Measurements from ENCODE around the gene PRDX1.

Gene PRDX1

DNA sequence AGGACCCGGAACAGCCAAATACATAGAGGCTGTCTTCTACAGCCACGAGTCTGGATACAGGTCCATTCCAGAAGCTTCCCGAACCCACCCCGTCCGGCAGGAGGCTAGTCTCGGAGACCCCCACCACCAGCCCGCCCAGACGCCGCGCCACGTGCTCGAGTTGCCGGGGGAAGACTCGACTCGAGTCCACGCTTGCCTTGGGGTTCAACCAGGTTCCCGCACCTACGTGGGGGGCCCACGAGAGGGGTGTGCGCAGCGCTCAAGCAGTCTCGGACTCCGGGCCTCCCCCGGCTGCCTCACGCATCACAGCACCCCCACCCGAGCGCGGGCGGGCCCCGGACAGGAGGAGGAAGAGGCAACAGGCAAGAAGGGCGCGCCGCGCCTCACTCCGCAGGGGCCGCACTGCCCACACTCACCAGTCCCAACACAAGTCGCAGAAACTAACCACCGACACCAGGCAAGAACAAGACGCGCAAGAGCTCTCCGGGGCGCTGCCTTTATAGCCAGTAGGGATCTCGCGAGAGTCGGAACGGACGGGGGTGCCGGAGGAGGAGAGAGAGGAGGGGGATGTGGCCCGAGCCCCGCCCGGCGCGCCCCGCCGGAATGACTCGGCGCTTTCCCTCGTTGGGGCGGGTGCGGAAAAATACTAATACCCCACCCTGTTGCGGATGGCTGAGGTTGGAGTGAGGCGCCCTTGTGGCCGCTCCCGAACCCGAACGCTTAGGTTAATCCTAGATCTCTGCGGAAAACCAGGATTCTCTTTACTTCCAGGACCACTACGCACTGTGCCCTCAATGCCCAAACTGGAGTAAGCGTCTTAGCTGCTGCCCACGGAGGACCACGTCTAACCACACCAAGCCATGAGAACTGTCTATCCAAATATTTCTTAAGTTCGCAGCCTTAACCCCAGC is at the start of gene PRDX1:
PRDX1 (minus strand) TSS at position 472 of the 911 bp plus-strand sequence. CDS start 2,841 bp downstream, outside the sequence.
- peak; percentile 96 for DNase-seq (ENCODE audit: low read depth in 2 of 2)

DNA sequence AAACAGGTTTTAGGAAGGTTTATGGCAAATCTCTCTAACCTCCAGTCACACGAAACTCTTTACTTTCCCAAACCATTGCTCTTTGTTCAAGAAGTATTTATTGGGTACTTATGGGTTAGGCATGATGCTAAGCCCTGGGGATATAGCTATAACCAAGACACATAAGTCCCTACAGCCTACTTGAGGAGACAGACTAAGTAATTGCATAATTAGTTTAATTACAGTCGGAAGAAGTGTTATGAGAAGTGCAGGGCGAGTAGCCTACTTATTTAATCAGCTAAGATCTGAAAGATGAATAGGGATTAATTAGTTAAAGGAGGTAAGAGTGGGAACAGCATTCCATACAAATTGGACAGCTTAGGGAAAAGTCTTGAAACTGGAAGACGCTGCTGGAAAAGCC is 48.9 kb upstream of the PRDX1 start:
- no peak for DNase-seq (ENCODE audit: low read depth in 2 of 2)

DNA sequence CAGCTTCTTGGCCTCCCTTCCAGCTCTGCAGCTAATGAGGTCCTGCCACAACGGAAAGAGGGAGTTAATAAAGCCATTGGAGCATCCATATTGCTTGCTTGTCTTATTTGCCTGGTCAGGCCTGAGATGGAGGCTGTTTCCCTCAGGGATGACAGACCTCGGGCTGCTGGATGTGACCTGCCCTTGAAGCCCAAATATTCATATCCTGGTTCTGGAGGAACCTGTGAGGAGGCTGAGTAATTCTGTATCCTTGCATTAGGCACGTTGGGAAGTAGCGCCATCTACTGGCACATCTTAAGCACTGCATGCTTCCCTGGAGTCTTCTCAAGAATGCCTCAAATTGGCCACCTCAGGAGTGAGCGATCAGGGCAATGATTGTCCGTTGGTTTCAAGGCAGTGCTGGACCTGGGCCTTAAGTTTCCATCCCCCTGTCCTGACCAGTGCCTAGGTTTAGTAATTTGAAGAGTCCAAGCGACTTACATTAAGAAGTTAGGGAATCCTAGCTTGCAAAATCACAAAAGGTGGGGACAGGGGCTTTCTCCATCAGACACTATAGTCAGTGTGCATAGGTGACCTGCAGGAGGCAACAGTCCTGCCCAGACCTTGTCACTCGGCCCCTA is 48.4 kb upstream of the PRDX1 start:
- peak; percentile 43 to 54 for DNase-seq (ENCODE audit: low read depth in 2 of 2)

DNA sequence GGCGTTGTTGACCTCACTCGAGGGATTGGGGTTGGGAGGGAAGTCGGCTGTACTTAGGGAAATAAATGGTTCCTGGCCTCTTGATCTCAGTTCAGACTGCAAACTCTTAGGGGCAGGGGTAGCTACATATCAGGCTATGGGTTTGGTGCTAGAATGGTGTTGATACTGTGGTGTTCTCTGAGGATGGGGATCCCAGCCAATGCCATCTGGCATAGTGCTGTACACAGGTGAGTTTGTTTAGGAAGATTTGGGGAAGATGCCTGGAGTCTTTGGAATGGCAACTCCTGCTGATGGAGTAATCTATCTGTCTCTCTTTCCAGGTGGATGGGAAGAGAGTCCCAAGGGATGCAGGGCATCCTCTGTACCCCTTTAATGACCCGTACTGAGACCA is 47.9 kb upstream of the PRDX1 start:
- DNase-seq (ENCODE audit: low read depth in 2 of 2): no peak

DNA sequence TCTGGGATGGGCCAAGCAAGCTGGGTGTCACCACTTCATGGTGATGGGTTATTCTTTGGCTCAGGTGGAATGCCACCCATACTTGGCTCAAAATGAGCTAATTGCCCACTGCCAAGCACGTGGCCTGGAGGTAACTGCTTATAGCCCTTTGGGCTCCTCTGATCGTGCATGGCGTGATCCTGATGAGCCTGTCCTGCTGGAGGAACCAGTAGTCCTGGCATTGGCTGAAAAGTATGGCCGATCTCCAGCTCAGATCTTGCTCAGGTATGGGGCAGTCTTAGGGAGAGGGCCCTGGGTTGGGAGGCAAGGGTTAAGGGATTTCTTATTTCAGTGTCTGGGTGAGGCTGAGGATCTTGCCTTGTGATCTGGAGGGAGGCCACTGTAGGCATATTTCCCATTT is 46.7 kb upstream of the PRDX1 start:
- no peak for DNase-seq (ENCODE audit: low read depth in 2 of 2)

DNA sequence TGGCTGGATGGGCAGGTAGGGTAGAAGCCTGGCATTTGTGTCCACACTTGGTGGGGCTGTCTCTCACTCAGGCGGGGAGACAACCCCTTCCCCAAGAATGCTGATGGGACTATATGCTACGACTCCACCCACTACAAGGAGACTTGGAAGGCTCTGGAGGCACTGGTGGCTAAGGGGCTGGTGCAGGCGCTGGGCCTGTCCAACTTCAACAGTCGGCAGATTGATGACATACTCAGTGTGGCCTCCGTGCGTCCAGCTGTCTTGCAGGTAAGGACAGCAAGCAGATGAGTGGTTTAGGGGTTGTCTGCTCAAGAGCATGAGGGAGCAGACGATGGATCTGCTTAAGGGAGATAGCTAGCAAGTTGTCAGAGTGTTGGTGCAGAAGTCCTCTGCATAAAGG is 46.2 kb upstream of the PRDX1 start:
- DNase-seq (ENCODE audit: low read depth in 2 of 2): no peak

DNA sequence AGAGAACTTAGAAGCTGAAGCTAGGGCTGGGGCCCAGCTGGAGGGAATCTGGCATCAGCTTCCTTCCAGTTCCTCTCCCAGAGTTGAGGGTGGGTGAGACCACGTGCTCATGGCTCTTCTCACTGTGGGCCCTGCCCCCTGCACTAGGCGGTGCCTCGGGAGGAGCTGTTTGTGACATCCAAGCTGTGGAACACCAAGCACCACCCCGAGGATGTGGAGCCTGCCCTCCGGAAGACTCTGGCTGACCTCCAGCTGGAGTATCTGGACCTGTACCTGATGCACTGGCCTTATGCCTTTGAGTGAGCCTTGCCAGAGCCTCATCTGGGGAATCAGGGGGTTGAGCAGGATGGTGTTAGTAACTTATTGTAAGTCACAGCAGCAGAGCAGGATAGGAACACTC is 45.0 kb upstream of the PRDX1 start:
- DNase-seq (ENCODE audit: low read depth in 2 of 2): no peak

DNA sequence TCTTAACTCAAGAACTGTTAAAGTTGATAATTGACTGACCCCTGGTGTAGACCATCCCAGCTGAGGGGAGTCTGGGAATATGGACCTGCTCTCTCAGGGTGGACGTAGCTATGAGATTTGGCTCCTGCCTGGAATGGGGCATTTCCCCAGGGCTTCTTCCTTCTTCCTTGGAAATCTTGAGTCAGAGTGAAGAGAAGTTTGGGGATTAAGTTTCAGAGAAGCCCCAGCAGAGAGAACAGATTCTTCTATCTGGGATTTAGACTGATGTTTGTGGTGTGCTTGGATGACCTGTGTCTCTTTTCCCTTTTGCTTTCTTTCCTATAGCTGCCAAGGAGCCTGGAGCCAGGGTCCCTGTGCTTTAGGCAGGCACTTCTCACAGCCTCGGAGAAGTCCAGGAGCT is 42.2 kb upstream of the PRDX1 start:
- DNase-seq (ENCODE audit: low read depth in 2 of 2): no peak

DNA sequence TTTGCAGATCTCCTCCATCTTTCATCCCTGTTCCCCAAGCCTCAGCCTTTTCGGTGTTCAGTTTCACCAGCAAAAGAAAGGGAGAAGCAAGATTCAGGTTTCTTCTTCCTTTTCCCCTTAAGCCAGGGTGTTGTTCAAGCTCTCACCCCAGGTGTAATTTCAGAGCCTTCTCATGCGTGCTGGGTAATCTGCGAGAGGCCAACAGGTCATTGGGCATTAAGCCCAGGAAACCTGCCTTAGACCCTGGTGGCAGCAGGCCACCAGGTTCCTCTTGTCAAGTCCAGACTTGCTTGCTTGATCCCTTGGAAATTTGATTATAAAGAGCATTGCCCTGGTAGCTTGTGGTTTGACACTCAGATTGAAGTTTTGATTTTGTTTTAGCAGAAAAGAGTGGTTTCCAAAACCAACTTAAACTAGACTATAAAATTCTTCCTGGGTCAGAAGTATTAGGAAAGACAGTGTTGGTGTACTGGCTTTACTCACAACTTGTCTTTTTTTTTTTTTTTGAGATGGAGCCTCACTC is 35.8 kb upstream of the PRDX1 start:
- no peak for DNase-seq (ENCODE audit: low read depth in 2 of 2)

DNA sequence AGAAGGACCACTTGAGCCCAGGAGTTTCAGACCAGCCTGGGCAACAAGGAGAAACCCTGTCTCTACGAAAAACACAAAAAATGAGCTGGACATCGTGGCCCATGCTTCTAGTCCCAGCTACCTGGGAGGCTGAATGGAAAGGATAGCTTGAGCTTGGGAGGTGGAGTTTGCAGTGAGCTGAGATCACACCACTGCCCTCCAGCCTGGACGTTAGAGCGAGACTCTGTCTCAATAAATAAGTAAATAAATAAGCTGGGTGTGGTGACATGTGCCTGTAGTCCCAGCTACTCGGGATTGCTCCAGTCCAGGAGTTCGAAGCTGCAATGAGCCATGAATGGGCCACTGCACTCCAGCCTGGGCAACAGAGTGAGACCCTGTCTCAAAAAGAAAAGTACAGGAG is 32.5 kb upstream of the PRDX1 start:
- DNase-seq (ENCODE audit: low read depth in 2 of 2): no peak

DNA sequence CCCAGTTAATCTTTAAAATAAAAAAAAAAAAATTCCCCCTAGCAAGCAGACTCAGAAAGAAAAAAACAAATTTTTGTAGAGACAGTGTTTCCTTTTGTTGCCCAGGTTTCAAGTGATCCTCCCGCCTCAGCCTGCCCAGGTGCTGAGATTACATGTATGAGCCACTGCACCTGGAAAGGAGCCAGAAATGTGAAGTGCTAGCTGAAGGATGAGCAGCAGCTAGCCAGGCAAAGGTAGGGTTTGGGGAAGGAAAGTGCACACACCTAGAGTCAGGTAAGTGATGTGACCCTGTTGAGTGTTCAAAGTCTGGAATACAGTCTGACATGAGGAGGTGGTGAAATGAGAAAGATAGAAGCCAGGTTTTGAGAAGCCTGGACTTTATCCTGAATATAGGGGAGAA is 30.6 kb upstream of the PRDX1 start:
- DNase-seq (ENCODE audit: low read depth in 2 of 2): no peak

DNA sequence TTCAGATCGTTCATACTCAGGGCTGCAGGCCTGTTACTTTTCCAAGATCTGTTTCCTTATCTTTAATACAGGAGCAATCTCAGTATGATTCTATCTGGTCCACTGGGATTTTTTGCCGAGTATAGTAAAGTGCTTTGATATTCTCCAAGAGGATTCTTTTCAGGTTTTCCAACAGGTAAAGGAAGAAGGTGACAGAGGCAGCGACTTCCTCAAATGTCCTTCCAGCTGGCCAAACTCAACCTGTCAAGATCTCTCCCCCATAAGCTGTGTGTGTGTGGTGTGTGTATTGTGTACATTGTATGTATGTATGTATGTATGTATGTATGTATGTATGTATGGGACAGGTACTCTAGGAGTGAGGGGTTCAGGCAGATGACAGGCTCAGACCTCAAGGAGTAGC is 30.0 kb upstream of the PRDX1 start:
- DNase-seq (ENCODE audit: low read depth in 2 of 2): no peak

DNA sequence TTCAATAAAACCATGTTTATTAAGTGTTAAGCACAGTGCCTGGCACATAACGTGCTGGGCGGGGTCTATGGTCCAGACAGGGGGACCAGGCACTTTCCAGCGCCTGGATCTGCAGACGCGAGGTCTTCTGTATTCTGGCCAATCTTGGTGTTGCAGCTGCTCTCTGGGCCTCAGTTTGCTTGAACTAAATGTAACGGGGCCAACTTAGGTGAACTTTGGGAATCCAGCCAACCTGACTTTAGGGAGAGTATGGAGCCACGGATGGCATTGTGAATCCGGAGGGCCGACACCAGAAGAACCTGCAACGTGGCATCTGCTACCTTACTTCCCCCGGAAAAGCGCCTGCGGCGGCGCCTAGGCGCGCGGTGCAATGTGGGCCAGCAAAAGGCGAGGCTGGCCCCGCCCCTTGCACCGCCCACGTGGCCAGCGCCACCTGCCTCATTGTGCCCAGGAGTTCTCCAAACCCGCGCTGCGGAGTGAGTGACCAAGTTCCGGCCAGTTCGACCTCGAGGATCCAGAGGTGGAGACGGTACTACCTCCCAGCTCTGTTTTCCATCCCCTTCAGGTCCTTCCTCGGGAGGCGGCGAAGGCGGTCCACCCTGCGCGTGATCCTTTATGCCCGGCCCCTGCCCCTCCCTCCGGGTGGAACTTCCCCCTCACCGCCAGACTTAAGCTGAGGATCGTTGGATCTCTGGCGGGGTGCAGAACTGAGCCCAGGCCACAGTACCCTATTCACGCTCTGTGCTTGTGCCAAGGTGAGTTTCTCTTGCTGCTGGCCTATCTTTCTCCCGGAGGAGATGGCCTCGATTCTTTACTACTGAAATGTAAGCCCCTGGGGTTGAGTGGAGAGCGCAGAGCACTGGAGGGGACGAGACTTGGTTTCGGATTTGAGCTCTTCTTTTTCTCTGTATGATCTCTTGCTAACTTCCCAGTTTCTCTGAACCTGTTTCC is 29.0 kb upstream of the PRDX1 start, which contains the start of gene AKR1A1:
AKR1A1 (plus strand) TSS at position 426 of the 951 bp plus-strand sequence. CDS start 10,969 bp downstream, outside the sequence.
- DNase-seq (ENCODE audit: low read depth in 2 of 2): peak; percentile 79 to 86

DNA sequence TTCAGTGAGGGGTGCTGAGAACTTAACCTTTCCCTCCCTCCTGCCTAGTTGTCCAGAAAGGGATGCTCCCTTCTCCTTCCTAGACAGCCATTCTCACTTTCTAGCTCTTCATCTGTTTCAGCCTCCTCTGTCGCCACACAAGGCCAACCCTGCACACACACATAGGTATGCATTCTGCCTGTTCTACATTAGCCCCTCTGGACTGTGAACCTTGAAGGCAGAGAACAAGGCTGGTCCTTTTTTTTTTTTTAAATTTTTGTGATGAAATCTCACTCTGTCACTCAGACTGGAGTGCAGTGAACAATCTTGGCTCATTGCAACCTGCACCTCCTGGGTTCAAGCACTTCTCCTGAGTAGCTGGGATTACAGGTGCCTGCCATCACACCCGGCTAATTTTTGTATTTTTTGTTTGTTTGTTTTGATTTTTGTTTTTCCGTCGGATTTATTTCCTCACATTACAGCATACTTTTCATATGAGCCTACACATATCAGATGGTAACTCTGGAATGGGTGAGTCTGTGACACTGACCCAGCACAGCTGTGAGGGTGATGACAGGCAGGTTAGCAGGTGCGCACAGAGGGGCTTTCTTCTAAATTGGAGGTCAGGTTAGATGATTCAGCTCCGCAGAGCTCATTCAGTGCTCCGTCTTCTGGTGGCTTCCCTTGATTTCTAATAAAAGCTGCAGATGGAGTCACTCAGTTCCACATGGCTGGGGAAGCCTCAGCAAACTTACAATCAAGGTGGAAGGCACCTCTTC is 24.0 kb upstream of the PRDX1 start:
- no peak for DNase-seq (ENCODE audit: low read depth in 2 of 2)

DNA sequence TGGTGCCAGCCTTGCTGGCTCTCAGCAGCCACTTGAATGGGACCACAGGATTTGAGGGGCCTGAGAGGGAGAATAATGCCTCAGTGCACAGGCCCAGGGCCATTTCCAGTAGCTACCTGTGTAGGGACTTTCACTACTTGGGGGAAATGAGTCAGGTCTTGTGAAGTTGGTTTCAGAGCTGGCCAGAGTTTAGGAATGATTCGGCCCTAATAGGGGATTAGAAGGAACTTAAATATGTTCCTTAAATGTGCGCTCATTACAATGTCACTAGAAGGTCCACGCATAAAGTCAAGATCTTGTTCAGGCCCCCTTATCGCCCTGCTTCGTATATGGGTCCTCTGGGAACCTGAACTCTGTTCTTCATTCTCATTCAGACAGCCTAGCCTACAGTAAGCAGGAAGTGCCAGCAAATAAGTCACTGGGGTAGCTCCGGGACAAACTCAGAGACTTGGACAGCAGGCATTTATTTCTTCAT is 23.4 kb upstream of the PRDX1 start:
- DNase-seq (ENCODE audit: low read depth in 2 of 2): no peak

DNA sequence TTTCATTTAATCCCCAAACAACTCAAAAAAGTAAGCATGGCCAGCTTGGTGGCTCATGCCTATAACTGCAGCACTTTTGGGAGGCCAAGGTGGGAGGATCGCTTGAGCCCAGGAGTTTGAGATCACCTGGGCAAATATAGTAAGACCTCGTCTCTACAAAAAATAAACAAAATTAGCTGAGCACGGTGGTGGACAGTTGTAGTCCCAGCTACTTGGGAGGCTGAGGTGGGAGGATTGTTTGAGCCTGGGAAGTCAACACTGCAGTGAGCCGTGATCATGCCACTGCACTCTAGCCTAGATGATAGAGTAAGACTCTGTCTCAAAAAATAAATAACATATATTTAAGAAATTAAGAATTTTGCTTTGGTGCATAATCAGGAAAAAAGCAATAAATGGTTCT is 22.8 kb upstream of the PRDX1 start:
- no peak for DNase-seq (ENCODE audit: low read depth in 2 of 2)

DNA sequence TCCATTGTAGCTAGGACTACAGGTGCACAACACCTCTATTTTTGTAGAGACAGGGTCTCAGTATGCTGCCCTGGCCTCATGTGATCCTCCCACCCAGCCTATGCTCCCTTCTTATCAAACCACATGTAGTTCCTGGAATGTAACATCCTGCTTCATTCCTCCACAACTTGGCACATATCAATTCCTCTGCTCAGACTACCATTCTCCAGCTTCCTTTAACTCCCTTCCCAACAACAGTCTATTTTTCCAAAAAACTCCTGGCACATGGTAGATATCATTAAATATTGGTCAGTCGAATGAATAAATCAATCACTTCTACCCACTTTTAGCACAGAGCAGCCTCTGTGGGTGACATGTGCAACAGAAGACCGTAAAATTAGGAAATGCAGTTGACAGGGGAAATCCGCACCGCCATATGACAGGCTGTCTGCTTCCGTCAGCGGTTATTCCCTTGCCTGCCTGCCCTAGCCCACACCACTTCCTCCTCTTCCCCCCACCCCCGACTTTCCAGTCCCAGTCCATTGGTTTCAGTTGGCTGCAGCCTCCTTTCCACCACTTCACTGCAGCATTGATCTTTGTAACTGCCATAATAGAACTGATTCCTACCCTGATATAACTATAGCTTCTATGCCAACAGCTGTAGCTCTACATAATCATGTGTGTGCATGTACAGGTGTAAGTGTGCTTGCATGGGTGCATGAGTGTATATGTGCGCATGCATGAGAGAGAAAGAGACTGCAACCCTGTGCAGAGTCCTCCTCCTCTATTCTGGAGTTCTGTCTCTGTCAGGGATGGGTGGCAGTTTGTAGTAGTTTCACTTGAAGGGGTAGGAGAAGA is 22.1 kb upstream of the PRDX1 start:
- peak; percentile 43 to 49 for DNase-seq (ENCODE audit: low read depth in 2 of 2)

DNA sequence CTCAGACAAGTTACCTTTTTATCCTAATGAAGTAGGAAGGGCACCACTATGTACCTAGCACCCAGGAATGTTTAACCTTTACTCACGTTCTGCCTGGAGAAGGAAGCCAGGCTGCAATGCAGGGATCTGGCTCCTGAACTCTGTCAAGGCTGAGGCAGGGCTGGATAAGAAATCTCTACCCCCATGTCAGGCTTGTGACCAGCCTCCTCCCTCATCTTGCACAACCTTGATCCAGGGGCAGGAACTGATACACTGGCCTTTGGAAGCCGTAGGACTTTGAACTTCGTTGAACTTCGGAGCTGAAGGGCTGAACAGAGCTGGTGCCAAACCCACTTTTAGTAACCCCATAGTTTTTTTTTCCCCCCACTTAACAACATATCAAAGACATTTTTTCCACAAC is 20.9 kb upstream of the PRDX1 start:
- no peak for DNase-seq (ENCODE audit: low read depth in 2 of 2)

DNA sequence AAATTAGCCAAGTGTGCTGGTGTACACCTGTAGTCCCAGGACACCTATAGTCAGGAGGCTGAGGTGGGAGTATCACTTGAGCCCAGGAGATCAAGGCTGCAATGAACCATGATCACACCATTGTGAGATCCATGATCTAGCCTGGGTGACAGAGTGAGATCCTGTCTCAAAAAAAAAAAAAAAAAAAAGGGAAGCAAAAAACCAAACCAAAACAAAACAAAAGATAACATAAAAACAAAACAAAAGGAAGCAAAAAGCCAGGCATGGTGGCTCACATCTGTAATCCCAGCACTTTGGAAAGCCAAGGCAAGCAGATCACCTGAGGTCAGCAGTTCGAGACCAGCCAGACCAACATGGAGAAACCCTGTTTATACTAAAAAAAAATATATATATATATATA is 19.5 kb upstream of the PRDX1 start:
- DNase-seq (ENCODE audit: low read depth in 2 of 2): no peak

DNA sequence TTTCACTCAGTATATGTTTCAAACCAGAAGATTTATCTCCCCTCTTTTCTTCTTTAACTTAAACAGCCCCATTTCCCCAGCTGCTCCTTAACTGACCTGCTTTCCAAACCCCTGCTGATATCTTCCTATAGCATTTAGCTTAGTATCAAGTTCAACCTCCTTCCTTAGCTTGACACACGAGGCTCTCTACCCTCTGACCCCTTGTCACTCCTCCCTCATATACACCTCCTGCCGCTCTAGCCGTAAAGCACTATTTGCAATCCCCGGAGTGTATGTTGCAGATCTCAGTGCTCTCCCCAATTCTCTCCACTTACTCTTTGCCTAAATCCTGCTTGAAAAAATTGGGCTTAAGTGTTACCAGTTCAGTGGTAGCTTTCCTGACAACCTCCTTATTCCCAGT is 15.2 kb upstream of the PRDX1 start:
- DNase-seq (ENCODE audit: low read depth in 2 of 2): no peak
